GM19099 (cell line): ENCODE results near the gene METRN.
A peak's percentile ranks its signal among the peaks of the same experiment; 100 is the strongest.

ENCODE experiments used
- POLR2A ChIP-seq: IDR thresholded peaks from 3 replicates; pipeline ENCODE4 v1.6.1; 2011; ENCODE audit warnings: low read depth; ENCODE audit not compliant: insufficient read length; ENCODE audit errors: extremely low read depth

METRN gene

GRCh38 chr16:683396-684070 lies 31.4 kb upstream of the METRN start:
- TF ChIP-seq POLR2A, result no peak

- TF ChIP-seq POLR2A, result peak; percentile 96
These were observed 30.7 kb upstream of the METRN start, which contains the start of gene JMJD8 for GRCh38 chr16:684071-684794. Gene JMJD8 (minus strand): TSS chr16:684334. CDS start chr16:684319, 15 bp downstream.

- TF ChIP-seq POLR2A, result no peak
These were observed 29.8 kb upstream of the METRN start for GRCh38 chr16:684961-685696.

GRCh38 chr16:685967-686366 lies 29.0 kb upstream of the METRN start:
- no peak for TF ChIP-seq POLR2A

- TF ChIP-seq POLR2A, result no peak
These were observed 28.3 kb upstream of the METRN start for GRCh38 chr16:686459-687260.

GRCh38 chr16:687499-687898 lies 27.4 kb upstream of the METRN start:
- no peak for TF ChIP-seq POLR2A

GRCh38 chr16:689175-689897 lies 25.6 kb upstream of the METRN start:
- TF ChIP-seq POLR2A, result no peak

GRCh38 chr16:692356-693108 lies 22.4 kb upstream of the METRN start:
- no peak for TF ChIP-seq POLR2A

- TF ChIP-seq POLR2A, result no peak
These were observed 21.6 kb upstream of the METRN start for GRCh38 chr16:693364-693763.

GRCh38 chr16:693766-694165 lies 21.2 kb upstream of the METRN start:
- TF ChIP-seq POLR2A, result no peak

- no peak for TF ChIP-seq POLR2A
These were observed 20.6 kb upstream of the METRN start for GRCh38 chr16:694187-694862.

- TF ChIP-seq POLR2A, result no peak
These were observed 20.0 kb upstream of the METRN start for GRCh38 chr16:694863-695354.

GRCh38 chr16:695355-696089 lies 19.4 kb upstream of the METRN start:
- TF ChIP-seq POLR2A, result peak; percentile 56
